Fibroblast of skin of scalp (primary cell): ENCODE results near the gene DOK6.
A peak's percentile ranks its signal among the peaks of the same experiment; 100 is the strongest.

Experiments used
- DNase-seq: peaks from one replicate; pipeline ENCODE4 v3.0.0-alpha.2; 2013

DOK6 gene

DNA sequence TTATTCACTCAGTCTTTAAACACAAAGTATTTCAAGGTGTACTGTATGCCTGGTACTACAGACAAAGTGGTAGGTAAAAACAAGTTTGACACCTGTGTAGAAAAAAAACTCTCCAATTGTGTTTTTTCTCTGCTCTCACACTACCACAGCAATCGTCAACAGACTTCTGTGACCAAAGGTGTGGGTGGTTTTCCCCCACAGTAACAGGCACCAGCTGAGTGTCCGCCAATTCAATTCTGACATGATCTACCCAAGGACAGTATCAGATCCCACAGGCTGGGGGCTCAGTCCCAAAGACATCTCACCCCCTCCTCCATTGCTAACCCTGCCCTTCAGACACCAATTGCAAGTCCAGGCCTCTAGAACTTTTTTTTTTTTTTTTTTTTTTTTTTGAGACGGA, 475.8 kb downstream of the DOK6 start:
- no peak for DNase-seq

DNA sequence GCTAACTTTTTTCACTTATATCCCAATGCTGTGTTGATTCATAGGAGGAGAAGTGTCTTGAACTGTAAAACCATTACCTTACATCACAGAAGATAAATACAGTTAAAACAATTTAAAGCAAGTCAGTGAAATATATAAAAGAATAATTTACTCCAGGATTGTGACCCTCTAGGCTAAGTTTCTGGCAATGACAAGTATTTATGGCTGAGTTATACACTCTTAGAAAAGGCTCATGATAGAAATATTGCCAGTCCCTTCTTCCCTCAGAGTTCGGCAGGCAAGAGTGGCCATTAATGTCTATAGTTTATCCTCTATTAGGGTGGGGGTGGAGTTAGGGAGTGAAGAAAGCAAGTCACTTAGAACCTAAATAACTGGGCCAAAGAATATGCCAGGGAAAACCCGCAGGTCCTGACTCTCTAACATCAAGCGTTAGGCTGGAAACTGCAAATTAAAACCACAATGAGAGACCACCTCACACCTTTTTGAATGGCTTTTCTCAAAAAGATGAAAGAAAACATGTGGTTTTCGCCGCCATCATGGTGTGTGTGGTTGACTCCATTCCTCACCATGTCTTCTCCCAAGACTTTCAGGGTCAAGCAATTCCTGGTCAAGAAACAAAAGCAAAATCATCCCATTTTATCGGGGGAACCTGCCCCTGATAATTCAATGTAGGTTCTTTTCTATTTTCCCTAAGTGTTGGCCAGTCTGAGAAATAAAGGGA, 477.7 kb downstream of the DOK6 start:
- no peak for DNase-seq

DNA sequence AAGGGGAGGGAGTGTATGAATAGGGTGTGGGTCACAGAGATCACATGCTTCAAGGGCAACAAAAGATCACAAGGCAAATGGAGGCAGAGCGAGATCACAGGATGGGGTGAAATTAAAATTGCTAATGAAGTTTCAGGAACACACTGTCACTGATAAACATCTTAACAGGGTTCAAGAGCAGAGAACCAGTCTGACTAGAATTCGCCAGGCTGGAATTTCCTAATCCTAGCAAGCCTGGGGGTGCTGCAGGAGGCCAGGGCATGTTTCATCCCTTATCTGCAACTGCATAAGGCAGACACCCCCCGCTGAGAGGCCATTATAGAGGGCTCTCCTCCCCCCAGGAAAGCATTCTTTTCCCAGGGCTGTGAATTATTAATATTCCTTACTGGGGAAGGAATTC, 478.4 kb downstream of the DOK6 start:
- peak; percentile 43 for DNase-seq

DNA sequence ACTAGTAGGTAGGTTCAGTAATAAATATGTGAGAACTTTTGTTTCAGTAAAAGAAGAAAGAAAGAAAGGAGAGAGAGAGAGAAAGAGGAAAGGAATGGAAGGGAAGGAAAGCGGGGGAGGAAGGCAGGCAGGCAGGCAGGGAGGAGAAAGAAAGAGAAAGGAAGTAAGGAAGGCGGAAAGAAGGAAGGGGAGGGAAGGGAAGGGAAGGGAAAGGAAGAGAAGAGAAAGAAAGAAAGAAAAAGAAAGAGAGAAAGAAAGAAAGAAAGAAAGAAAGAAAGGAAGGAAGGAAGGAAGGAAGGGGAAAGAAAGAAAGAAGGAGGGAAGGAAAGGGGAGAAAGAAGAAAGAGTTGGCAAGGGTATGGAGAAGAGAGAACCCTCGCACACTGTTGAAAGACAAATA, 479.4 kb downstream of the DOK6 start:
- DNase-seq: no peak

DNA sequence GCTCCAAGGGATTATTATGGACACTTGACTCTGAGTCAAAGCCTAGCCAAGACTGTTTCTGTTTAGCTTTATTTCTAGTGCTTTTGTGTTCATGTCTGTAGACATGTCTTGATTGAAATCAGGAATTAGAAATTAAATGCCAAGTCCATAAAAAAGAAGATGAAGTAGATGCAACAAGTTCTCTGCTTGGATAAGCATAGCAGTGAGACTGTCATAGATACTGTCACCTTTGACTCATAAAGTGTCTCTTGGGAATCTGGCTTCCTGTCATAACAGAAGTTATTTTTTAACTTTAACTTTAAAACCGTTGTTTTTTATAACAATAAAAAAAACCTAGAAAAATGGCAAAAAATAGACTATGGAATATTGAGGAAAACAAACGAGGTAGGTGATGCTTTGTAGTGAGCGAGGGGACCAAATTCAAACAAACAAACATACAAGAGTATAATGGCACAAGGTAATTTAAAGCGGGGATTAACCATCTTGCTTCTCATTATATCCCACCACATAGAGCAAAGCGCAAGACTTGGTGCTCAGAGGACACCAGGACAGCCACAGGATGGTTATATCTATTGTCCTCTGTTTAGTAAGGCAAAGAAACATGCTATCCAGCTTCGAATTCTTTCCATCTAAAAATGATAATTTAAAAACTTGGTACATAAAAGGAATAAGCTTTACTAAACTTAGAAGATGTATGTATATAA, 482.4 kb downstream of the DOK6 start:
- peak; percentile 23 for DNase-seq

DNA sequence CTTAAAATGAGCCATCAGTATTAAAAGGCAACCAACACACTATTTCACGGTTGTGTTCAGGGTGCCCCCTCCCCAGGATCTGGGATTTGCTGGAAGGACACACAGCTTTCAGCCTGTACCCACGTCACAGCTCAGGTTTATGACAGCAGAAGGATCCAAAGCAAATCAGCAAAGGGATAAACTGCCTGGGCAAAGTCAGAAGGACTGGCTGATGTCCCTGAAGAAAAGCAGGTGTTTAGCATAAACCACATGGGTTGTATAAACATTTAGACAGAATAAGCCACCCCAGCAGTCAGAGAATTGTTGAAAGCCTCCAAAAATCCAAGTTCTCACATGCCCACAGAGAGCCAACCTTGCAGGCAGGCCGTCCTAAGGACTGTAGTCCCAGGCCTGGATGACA, 483.1 kb downstream of the DOK6 start:
- no peak for DNase-seq

DNA sequence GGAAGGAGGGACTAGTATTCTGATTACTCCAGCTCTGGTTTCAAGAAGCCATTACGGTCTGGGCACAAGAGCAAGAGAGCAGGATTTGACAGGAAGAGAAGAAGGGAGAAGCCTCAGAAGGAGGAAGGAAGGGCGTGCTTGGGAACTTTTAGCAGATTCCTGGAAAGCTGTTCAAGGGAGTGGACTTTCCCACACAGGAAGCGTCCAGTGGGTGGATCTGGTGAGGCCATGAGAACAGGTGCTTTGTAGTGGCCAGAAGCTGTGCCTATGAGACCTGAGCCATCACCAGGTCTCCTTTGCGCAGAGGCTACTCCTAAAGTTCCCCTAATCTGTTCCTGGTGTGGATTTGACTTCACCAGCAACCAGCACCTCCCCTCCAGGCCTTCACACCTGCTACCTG, 484.7 kb downstream of the DOK6 start:
- DNase-seq: no peak

DNA sequence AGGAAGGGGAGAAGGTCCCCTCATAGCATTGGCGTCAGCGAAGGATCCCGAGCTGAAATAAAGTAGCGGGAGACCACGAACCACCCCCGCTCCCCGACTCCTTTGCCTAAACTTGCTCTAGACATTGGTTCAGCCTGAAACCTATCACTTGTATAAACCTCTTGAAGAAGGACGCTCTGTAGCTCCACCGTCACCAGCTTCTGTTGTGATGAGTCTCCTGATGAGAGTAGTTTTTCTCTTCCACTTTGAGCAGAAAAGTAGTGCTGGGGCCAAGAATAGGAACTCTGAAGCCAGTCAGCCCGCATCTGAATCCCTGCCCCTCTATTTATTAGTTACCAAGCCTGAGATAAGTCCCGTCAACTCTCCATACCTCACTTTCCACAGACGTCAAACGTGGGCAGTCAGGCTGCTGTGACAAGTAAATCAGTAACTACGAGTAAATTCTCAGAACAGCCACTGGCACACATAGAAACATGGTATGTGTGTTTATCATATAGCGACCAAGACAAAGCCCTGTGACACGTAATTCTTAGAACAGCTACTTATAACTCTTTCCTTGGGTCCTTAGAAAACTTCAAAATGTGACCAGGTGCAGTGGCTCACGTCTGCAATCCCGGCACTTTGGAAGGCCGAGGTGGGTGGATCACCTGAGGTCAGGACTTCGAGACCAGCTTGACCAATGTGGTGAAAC, 485.3 kb downstream of the DOK6 start:
- no peak for DNase-seq

GRCh38 chr18:69887256-69887655, 486.6 kb downstream of the DOK6 start:
- DNase-seq: no peak

GRCh38 chr18:69889009-69889408, 488.3 kb downstream of the DOK6 start:
- no peak for DNase-seq

DNA sequence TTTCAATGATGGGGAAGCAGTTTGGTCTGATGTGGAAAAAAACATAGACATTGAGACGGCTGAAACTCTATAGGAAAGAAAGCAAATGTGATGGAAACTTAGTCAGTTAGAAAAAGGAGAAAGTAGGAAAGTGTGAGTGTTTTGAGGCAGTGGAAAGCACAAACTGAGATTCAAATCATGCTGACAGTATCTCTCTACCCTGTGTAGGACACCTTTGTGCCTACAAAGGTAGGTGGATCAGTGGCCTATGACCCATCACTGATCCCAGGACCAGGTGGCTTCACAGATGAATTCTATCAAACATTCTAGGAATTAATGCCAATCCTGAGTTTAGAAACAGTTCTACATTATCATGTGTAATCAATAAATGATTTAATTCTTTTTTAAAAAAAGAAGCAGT, 489.9 kb downstream of the DOK6 start:
- no peak for DNase-seq

DNA sequence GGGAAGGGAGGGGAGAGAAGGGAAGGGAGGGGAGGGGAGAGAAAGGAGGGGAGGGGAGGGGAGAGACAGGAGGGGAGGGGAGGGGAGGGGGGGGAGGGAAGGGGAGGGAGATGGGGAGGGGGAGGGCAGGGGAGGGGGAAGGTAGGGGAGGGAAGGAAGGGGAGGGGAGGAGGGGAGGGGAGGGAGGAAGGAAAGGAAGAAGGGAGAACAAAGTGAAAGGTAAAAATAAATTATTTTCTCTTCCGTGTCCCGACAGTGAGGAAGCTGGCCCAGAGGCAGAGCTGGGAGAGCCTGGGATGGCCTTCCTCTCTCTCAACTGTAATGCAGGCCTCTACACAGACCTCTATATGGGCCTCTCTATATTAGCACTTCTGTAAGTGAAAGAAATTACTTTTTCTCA, 493.8 kb downstream of the DOK6 start:
- no peak for DNase-seq

DNA sequence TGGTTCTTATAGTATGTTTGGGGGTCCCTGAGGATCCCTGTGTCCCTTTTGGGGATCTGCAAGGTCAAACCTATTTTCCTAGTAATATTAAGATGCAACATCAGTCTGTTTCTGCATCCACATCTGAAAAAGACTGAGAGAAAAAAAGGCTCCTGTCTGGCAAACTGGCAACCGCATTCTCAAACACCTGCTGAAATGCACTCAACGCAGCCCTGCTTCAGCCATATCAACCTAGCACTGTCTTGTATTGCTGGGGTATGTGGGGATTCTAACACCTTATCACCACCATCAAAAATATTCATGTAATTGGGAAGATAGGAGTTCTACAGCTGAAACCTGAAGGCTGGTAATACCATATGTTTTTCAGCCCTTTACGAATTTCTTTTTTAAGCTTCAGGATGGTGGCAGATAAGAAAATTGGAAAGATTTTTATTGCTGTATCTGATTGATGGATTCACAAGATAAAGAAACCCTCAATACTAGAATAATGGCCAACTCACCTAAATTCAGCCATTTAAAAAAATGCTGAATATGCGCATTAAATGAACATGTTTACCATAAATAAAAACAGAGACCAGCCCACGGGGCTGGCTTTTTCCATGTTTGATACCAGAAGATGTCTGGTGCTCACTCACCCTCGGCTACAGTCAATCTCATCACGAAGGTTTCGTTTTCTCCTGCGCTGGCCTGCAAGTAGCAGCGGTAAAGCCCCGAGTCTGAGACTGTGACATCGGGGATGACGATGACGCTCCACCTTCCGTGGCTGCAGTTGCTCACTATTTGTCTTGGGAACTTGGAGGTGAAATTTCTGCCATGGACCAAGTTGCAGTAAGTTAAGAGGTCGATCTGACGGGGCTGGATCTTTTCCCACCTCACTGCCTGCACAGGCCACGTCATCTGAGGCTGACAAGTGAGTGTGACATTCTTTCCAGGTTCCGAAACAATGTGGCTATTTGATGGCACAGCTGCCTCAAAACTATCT, 494.7 kb downstream of the DOK6 start:
- DNase-seq: no peak

DNA sequence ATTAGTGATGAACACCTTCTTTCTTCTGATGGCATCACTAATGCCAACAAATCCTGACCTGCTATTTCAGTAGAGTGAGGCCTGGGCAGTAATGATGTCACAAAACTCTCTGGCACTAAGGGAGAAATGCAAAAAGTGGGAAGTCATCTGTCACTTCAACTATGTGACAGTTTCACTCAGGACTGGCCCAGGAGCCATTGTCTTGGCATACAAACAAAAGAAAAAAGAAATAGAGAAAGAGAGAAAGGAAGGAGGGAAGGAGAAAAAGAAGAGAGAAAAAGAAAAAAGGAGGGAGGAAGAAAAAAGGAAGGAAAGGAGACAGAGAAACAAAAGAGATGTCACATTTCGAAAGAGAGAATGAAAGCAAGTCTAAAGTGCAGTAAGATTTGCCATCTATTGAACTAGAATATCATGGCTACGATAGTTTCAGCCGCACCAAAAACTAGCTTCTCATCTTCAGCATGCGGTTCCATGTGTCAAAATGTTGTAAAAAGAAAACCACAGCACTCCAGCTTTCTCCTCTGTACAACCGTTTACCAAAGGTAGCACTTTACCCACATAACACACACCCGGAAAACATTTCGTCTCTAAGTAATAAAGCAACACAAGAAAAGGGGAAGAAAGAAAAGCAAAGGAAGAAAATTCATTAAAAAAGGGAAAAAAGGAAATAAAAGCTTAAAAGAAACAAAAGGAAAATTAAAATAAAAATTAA, 496.9 kb downstream of the DOK6 start:
- no peak for DNase-seq

DNA sequence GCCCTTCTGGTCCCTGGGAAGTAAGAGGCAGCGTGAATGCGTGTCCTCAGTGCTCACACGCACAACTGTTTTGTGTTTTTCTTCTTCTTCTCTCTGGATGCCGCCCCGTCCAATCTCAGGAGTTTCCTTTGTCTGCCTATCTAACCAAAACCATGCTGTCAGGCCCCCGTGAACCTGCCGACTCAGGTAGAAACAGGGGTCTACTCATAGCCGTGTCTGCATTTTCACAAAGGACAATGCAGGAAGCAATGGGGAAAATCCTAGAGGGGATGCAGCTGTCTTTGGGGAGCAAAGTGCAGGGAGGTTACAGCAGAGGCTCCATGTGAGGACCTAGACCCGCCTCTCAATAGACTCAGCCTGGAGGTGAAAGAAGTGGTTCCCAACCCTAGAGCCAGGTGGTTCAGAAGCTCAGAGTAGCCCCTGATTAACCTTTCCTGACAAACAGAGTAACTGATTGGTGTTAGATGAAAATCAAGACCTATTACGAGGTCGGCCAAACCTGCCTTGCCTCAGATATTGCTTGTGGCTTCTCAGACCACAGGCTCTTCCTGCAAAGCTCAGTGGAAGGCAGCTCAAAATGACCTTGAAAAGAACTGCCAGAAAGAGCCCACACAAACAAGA, 497.7 kb downstream of the DOK6 start:
- DNase-seq: no peak
